ENCODE data around the gene TGFB1. TPM values are rescaled to one million over a fixed set of nuclear protein-coding genes. Genes with fewer than 3 reads are reported as not detected.
A peak's percentile ranks its signal among the peaks of the same experiment; 100 is the strongest.
"Not testable (repeated sequence)": the region's sequence is repeated elsewhere in the genome, so short reads cannot be mapped to it uniquely, and the experiment has no call there.

The TGFB1 gene
- total RNA-seq, 1 donor from 2014 or later = 20.8 TPM

GRCh38 chr19:41371119-41371518, 17.4 kb upstream of the TGFB1 start:
- DNase-seq (ENCODE audit: low read depth in 2 of 2) = not testable (repeated sequence)

- DNase-seq (ENCODE audit: low read depth in 2 of 2) = no peak
Observed at GRCh38 chr19:41369769-41370168, 16.0 kb upstream of the TGFB1 start.

- peak in 1 of 2 donors; percentile 70 for DNase-seq (ENCODE audit: low read depth in 2 of 2)
Observed at GRCh38 chr19:41367848-41368301, 14.2 kb upstream of the TGFB1 start.

GRCh38 chr19:41366089-41366488, 12.4 kb upstream of the TGFB1 start:
- no peak for DNase-seq (ENCODE audit: low read depth in 2 of 2)

- no peak for DNase-seq (ENCODE audit: low read depth in 2 of 2)
Observed at GRCh38 chr19:41364524-41365391, 11.0 kb upstream of the TGFB1 start.

- DNase-seq (ENCODE audit: low read depth in 2 of 2) = peak; percentile 96 to 98
Observed at GRCh38 chr19:41363753-41364523, 10.2 kb upstream of the TGFB1 start, which contains the start of gene B9D2. B9D2 (minus strand) TSS chr19:41364149; CDS start chr19:41363519, 630 bp downstream.

- DNase-seq (ENCODE audit: low read depth in 2 of 2) = no peak
Observed at GRCh38 chr19:41363371-41363752, 9.6 kb upstream of the TGFB1 start.

- no peak for DNase-seq (ENCODE audit: low read depth in 2 of 2)
Observed at GRCh38 chr19:41362143-41362847, 8.6 kb upstream of the TGFB1 start.

- DNase-seq (ENCODE audit: low read depth in 2 of 2) = no peak
Observed at GRCh38 chr19:41359741-41360140, 6.0 kb upstream of the TGFB1 start.

GRCh38 chr19:41357746-41358145, 4.0 kb upstream of the TGFB1 start:
- no peak for DNase-seq (ENCODE audit: low read depth in 2 of 2)

- DNase-seq (ENCODE audit: low read depth in 2 of 2) = no peak
Observed at GRCh38 chr19:41356984-41357739, 3.4 kb upstream of the TGFB1 start.

- DNase-seq (ENCODE audit: low read depth in 2 of 2) = no peak
Observed at GRCh38 chr19:41355802-41356201, 2.1 kb upstream of the TGFB1 start.

- DNase-seq (ENCODE audit: low read depth in 2 of 2) = no peak
Observed at GRCh38 chr19:41355035-41355434, 1.3 kb upstream of the TGFB1 start.

GRCh38 chr19:41354343-41354953, 726 bp upstream of the TGFB1 start:
- DNase-seq (ENCODE audit: low read depth in 2 of 2) = no peak

GRCh38 chr19:41352609-41353465, 885 bp downstream of the TGFB1 start:
- DNase-seq (ENCODE audit: low read depth in 2 of 2) = peak in 1 of 2 donors; percentile 67

- no peak for DNase-seq (ENCODE audit: low read depth in 2 of 2)
Observed at GRCh38 chr19:41352279-41352608, 1.5 kb downstream of the TGFB1 start.

GRCh38 chr19:41351339-41352245, 2.1 kb downstream of the TGFB1 start:
- peak in 1 of 2 donors; percentile 85 for DNase-seq (ENCODE audit: low read depth in 2 of 2)

- DNase-seq (ENCODE audit: low read depth in 2 of 2) = peak in 1 of 2 donors; percentile 50
Observed at GRCh38 chr19:41350735-41351338, 2.9 kb downstream of the TGFB1 start.

All from dermis microvascular lymphatic vessel endothelial cell (primary cell).